Measurements from ENCODE around the gene DIP2A.

DIP2A gene

GRCh38 chr21:46555678-46556077 is 97.0 kb downstream of the DIP2A start:
- H3K4me3 ChIP-seq, result no peak overlapping the region
- H3K27me3 ChIP-seq (ENCODE audit: low read depth), result no peaks in the 10 kb centered on the region
- no peaks in the 10 kb centered on the region for H3K9me3 ChIP-seq
- H3K36me3 ChIP-seq (replicated peaks), result peaks cover 17% of the 10 kb centered on the region
- in situ Hi-C loops (cut with MboI; ENCODE audit: low sequenced_read_pairs), result no loop called here
- no peak for DNase-seq (ENCODE audit: low spot score in 2 of 2)
- no peaks in the 10 kb centered on the region for H3K4me1 ChIP-seq

- H3K4me3 ChIP-seq, result no peak overlapping the region
- no peaks in the 10 kb centered on the region for H3K4me1 ChIP-seq
- no peaks in the 10 kb centered on the region for H3K27me3 ChIP-seq (ENCODE audit: low read depth)
- H3K36me3 ChIP-seq (replicated peaks), result peaks cover 20% of the 10 kb centered on the region
- in situ Hi-C loops (cut with MboI; ENCODE audit: low sequenced_read_pairs), result no loop called here
- no peak for DNase-seq (ENCODE audit: low spot score in 2 of 2)
- H3K9me3 ChIP-seq, result no peaks in the 10 kb centered on the region
These were observed 98.1 kb downstream of the DIP2A start for GRCh38 chr21:46556802-46557201.

- no peak for DNase-seq (ENCODE audit: low spot score in 2 of 2)
- no peaks in the 10 kb centered on the region for H3K4me1 ChIP-seq
- no peak overlapping the region for H3K4me3 ChIP-seq
- H3K9me3 ChIP-seq, result no peaks in the 10 kb centered on the region
- peaks cover 17% of the 10 kb centered on the region; the same call in 1 of the 2 replicates for H3K36me3 ChIP-seq (replicated peaks)
- in situ Hi-C loops (cut with MboI; ENCODE audit: low sequenced_read_pairs), result no loop called here
- no peaks in the 10 kb centered on the region for H3K27me3 ChIP-seq (ENCODE audit: low read depth)
These were observed 98.8 kb downstream of the DIP2A start for GRCh38 chr21:46557469-46557868.

GRCh38 chr21:46557919-46558392 is 99.3 kb downstream of the DIP2A start:
- no peak overlapping the region for H3K4me3 ChIP-seq
- DNase-seq (ENCODE audit: low spot score in 2 of 2), result no peak
- H3K9me3 ChIP-seq, result no peaks in the 10 kb centered on the region
- H3K27me3 ChIP-seq (ENCODE audit: low read depth), result no peaks in the 10 kb centered on the region
- H3K4me1 ChIP-seq, result no peaks in the 10 kb centered on the region
- in situ Hi-C loops (cut with MboI; ENCODE audit: low sequenced_read_pairs), result no loop called here
- peaks cover 16% of the 10 kb centered on the region; the same call in 1 of the 2 replicates for H3K36me3 ChIP-seq (replicated peaks)

GRCh38 chr21:46559291-46559983 is 100.7 kb downstream of the DIP2A start:
- H3K36me3 ChIP-seq (replicated peaks), result peaks cover 26% of the 10 kb centered on the region; the same call in 1 of the 2 replicates
- in situ Hi-C loops (cut with MboI; ENCODE audit: low sequenced_read_pairs), result no loop called here
- H3K9me3 ChIP-seq, result no peaks in the 10 kb centered on the region
- H3K4me1 ChIP-seq, result no peaks in the 10 kb centered on the region
- no peak for DNase-seq (ENCODE audit: low spot score in 2 of 2)
- H3K4me3 ChIP-seq, result no peak overlapping the region
- no peaks in the 10 kb centered on the region for H3K27me3 ChIP-seq (ENCODE audit: low read depth)

GRCh38 chr21:46560568-46561444 is 102.1 kb downstream of the DIP2A start:
- no peak for DNase-seq (ENCODE audit: low spot score in 2 of 2)
- Histone ChIP-seq H3K9me3 (no peaks in the 10 kb centered on the region), H3K4me3 (no peak overlapping the region), H3K36me3 (replicated peaks) (peaks cover 22% of the 10 kb centered on the region; the same call in 1 of the 2 replicates), H3K4me1 (no peaks in the 10 kb centered on the region), H3K27me3 (ENCODE audit: low read depth) (no peaks in the 10 kb centered on the region)
- in situ Hi-C loops (cut with MboI; ENCODE audit: low sequenced_read_pairs), result no loop called here

- DNase-seq (ENCODE audit: low spot score in 2 of 2), result no peak
- Histone ChIP-seq H3K4me1 (no peaks in the 10 kb centered on the region), H3K36me3 (replicated peaks) (peaks cover 22% of the 10 kb centered on the region; the same call in 1 of the 2 replicates), H3K9me3 (no peaks in the 10 kb centered on the region), H3K4me3 (no peak overlapping the region), H3K27me3 (ENCODE audit: low read depth) (no peaks in the 10 kb centered on the region)
- in situ Hi-C loops (cut with MboI; ENCODE audit: low sequenced_read_pairs), result no loop called here
These were observed 102.9 kb downstream of the DIP2A start for GRCh38 chr21:46561445-46562090.

GRCh38 chr21:46562472-46562871 is 103.8 kb downstream of the DIP2A start:
- no peak for DNase-seq (ENCODE audit: low spot score in 2 of 2)
- Histone ChIP-seq H3K4me1 (no peaks in the 10 kb centered on the region), H3K9me3 (no peaks in the 10 kb centered on the region), H3K27me3 (ENCODE audit: low read depth) (no peaks in the 10 kb centered on the region), H3K36me3 (replicated peaks) (peaks cover 25% of the 10 kb centered on the region), H3K4me3 (no peak overlapping the region)
- in situ Hi-C loops (cut with MboI; ENCODE audit: low sequenced_read_pairs), result no loop called here

- H3K4me1 ChIP-seq, result no peaks in the 10 kb centered on the region
- no peaks in the 10 kb centered on the region for H3K27me3 ChIP-seq (ENCODE audit: low read depth)
- in situ Hi-C loops (cut with MboI; ENCODE audit: low sequenced_read_pairs), result no loop called here
- H3K9me3 ChIP-seq, result no peaks in the 10 kb centered on the region
- H3K4me3 ChIP-seq, result no peak overlapping the region
- H3K36me3 ChIP-seq (replicated peaks), result peaks cover 31% of the 10 kb centered on the region
- no peak for DNase-seq (ENCODE audit: low spot score in 2 of 2)
These were observed 104.4 kb downstream of the DIP2A start for GRCh38 chr21:46562964-46563607.

- H3K4me1 ChIP-seq, result no peaks in the 10 kb centered on the region
- peaks cover 31% of the 10 kb centered on the region for H3K36me3 ChIP-seq (replicated peaks)
- in situ Hi-C loops (cut with MboI; ENCODE audit: low sequenced_read_pairs), result no loop called here
- no peak overlapping the region for H3K4me3 ChIP-seq
- no peaks in the 10 kb centered on the region for H3K27me3 ChIP-seq (ENCODE audit: low read depth)
- DNase-seq (ENCODE audit: low spot score in 2 of 2), result no peak
- no peaks in the 10 kb centered on the region for H3K9me3 ChIP-seq
These were observed 105.7 kb downstream of the DIP2A start for GRCh38 chr21:46564391-46564790.

- in situ Hi-C loops (cut with MboI; ENCODE audit: low sequenced_read_pairs), result no loop called here
- Histone ChIP-seq H3K36me3 (replicated peaks) (peaks cover 33% of the 10 kb centered on the region), H3K9me3 (no peaks in the 10 kb centered on the region), H3K4me3 (no peak overlapping the region), H3K4me1 (no peaks in the 10 kb centered on the region), H3K27me3 (ENCODE audit: low read depth) (no peaks in the 10 kb centered on the region)
- DNase-seq (ENCODE audit: low spot score in 2 of 2), result no peak
These were observed 108.7 kb downstream of the DIP2A start for GRCh38 chr21:46567348-46567747.

- DNase-seq (ENCODE audit: low spot score in 2 of 2), result no peak
- no peaks in the 10 kb centered on the region for H3K4me1 ChIP-seq
- H3K9me3 ChIP-seq, result no peaks in the 10 kb centered on the region
- in situ Hi-C loops (cut with MboI; ENCODE audit: low sequenced_read_pairs), result no loop called here
- H3K4me3 ChIP-seq, result no peak overlapping the region
- peaks cover 28% of the 10 kb centered on the region for H3K36me3 ChIP-seq (replicated peaks)
- H3K27me3 ChIP-seq (ENCODE audit: low read depth), result no peaks in the 10 kb centered on the region
These were observed 109.9 kb downstream of the DIP2A start for GRCh38 chr21:46568562-46568961.

GRCh38 chr21:46569081-46569480 is 110.4 kb downstream of the DIP2A start:
- no peak for DNase-seq (ENCODE audit: low spot score in 2 of 2)
- in situ Hi-C loops (cut with MboI; ENCODE audit: low sequenced_read_pairs), result no loop called here
- H3K4me3 ChIP-seq, result no peak overlapping the region
- no peaks in the 10 kb centered on the region for H3K27me3 ChIP-seq (ENCODE audit: low read depth)
- H3K9me3 ChIP-seq, result no peaks in the 10 kb centered on the region
- H3K36me3 ChIP-seq (replicated peaks), result peaks cover 24% of the 10 kb centered on the region
- no peaks in the 10 kb centered on the region for H3K4me1 ChIP-seq

Measured in HAP-1 (cell line).